Measurements from ENCODE around the gene RPL26. TPM values are rescaled to one million over a fixed set of nuclear protein-coding genes. Genes with fewer than 3 reads are reported as not detected.

The RPL26 gene
- 1,000 to 10,000 TPM; 1,496 to 1,646 TPM for total RNA-seq

GRCh38 chr17:8383143-8383822 lies at the start of gene RPL26:
Gene RPL26, minus strand, starts transcription at chr17:8383193. Its CDS starts 883 bp downstream, at chr17:8382310.
- H3K4me1 ChIP-seq: peaks cover 35% of the 10 kb centered on the region
- 0 to 1% methylated on average over 13 to 55 of the region's 55 CpGs for WGBS, 2 donors

DNA sequence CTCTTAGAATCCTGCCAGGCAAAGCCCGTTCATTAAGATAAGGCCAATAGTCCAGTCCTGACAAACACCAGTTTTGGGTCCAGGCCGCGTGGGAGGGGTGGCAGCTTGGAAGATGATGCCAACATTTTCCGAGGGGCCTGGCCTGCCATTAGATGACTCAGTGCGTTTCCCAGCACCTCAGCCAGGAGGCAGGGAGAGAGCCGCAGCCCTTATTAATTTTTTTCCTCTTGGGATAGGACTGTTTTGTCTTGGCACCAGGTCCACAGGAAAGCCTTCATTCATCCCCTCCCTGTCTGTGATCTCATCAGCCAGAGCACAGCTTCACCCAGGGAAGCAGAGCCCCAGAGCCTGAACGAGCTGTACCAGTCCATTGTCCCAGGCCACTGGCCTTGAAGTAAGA lies 48.0 kb upstream of the RPL26 start:
- H3K4me1 ChIP-seq: no peaks in the 10 kb centered on the region
- TF ChIP-seq CTCF (IDR thresholded peaks at IDR 0.05) (no peak), POLR2A (IDR thresholded peaks at IDR 0.05) (no peak)
- no peaks in the 10 kb centered on the region for H3K36me3 ChIP-seq (replicated peaks in 1 of 2; ENCODE audit: insufficient read depth in 1 of 2, low read depth in 2 of 2)
- no peaks in the 10 kb centered on the region for H3K27me3 ChIP-seq
- H3K4me3 ChIP-seq: no peak overlapping the region
- intact Hi-C loops (cut with DNase I): no loop called here
- H3K9me3 ChIP-seq: no peaks in the 10 kb centered on the region
- 72 to 73% methylated on average over 3 to 7 of the region's 7 CpGs for WGBS, 2 donors
- H3K27ac ChIP-seq: no peak overlapping the region
- ATAC-seq (no peak), DNase-seq (peak in 3 of 4 donors; percentile 10 to 34 (median 17))

More at GRCh38 chr17:8383143-8383822, at the start of gene RPL26:
- H3K27me3 ChIP-seq: no peaks in the 10 kb centered on the region
- intact Hi-C loops (cut with DNase I): no loop called here
- peak within 1 kb of the TSS; percentile 72 to 85 (median 82) for H3K27ac ChIP-seq
- peaks cover 0 to 6% of the 10 kb centered on the region in 2 donors for H3K36me3 ChIP-seq (replicated peaks in 1 of 2; ENCODE audit: insufficient read depth in 1 of 2, low read depth in 2 of 2)
- DNase-seq: peak; percentile 97 to 98 (median 98)
- H3K4me3 ChIP-seq: peak within 1 kb of the TSS; percentile 82 to 87
- peak; percentile 95 to 100 (median 99) for TF ChIP-seq CTCF (IDR thresholded peaks at IDR 0.05)
- peak; percentile 64 to 94 (median 93) for TF ChIP-seq POLR2A (IDR thresholded peaks at IDR 0.05)
- H3K9me3 ChIP-seq: no peaks in the 10 kb centered on the region
- peak; percentile 92 for ATAC-seq

DNA sequence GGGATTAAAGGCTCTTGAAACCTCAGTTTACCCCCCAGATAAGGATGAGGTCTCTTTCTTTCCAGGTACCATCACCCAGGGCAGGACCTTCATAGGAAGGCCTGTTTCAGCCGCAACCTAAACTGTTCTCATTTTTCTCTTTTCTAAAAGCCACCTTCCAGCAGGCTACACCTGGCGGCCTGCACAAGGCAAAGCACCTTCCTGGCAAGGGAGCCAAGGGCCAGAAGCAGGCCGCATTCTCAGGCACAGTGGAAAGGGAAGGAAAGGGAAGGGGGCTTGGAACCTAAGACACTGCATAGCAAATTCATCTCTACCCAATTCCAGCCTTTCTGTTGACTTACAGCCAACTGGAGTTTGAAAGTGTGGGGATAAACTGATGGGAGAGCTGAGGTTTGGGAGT lies 43.8 kb upstream of the RPL26 start:
- no peak overlapping the region for H3K4me3 ChIP-seq
- H3K27ac ChIP-seq: no peak overlapping the region
- no peaks in the 10 kb centered on the region for H3K9me3 ChIP-seq
- 88 to 90% methylated on average over 3 of the region's 3 CpGs for WGBS, 2 donors
- no peak for DNase-seq
- no peaks in the 10 kb centered on the region for H3K27me3 ChIP-seq
- TF ChIP-seq POLR2A (IDR thresholded peaks at IDR 0.05) (no peak), CTCF (IDR thresholded peaks at IDR 0.05) (no peak)
- ATAC-seq: no peak
- H3K36me3 ChIP-seq (replicated peaks in 1 of 2; ENCODE audit: insufficient read depth in 1 of 2, low read depth in 2 of 2): no peaks in the 10 kb centered on the region
- no peaks in the 10 kb centered on the region for H3K4me1 ChIP-seq
- intact Hi-C loops (cut with DNase I): no loop called here

DNA sequence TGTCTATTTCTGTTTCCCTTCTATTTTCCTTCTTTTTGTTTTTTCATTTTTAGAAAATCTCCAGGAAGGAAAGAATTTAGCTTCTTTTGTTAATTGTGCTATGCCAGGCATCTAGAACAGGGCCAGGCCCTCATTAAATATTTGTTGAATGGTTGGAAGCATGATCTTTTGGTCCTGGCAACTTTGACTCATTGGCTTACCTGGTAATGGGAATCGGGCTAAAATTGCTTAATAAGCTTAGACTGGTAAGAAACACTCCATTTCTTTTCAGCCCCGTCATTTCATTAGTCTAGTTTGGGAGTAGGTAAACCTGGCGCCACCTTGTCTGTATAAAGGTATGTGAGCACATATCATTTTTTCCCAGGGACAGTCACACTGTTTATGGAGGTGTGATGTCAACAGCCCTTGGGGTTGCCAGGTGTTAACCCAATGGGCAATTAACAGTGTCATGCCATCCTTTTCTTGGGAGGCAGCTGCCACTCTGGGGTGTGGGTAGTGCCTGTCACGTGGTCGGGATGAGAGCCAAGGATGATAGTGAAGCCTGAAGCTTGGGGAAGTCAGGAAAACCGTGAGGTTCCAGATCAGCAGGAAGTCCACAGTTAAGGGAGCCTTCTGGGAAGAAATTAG lies 43.2 kb upstream of the RPL26 start:
- 64 to 69% methylated on average over 4 to 6 of the region's 6 CpGs for WGBS, 2 donors
- Histone ChIP-seq H3K4me1 (no peaks in the 10 kb centered on the region), H3K36me3 (replicated peaks in 1 of 2; ENCODE audit: insufficient read depth in 1 of 2, low read depth in 2 of 2) (no peaks in the 10 kb centered on the region), H3K9me3 (no peaks in the 10 kb centered on the region), H3K27me3 (no peaks in the 10 kb centered on the region), H3K4me3 (no peak overlapping the region), H3K27ac (no peak overlapping the region)
- TF ChIP-seq POLR2A (IDR thresholded peaks at IDR 0.05) (no peak), CTCF (IDR thresholded peaks at IDR 0.05) (no peak)
- ATAC-seq: no peak
- no peak for DNase-seq
- intact Hi-C loops (cut with DNase I): no loop called here

Data from body of pancreas (tissue), 4 donors.